WTC11 (cell line): ENCODE results near the gene PIGR. TPM values are rescaled to one million over a fixed set of nuclear protein-coding genes. Genes with fewer than 3 reads are reported as not detected.

Source experiments
- ATAC-seq: fragments of 200-7000 bp; cut with Tn5 transposase; 2 replicates; pipeline ENCODE4 v1.10.0; 2021; ENCODE audit warnings: mild to moderate bottlenecking, moderate library complexity
- CTCF ChIA-PET: fragments of 300-600 bp; sonication (Branson Sonifier 250); formaldehyde crosslinking; loops from one replicate; lab custom pipeline; 2021; ENCODE audit warnings: antibody characterized with exemption; lab: Charles Lee
- POLR2A ChIA-PET: fragments of 350-600 bp; sonication (Branson Sonifier 250); formaldehyde crosslinking; loops from one replicate; lab custom pipeline; 2021; ENCODE audit warnings: antibody characterized with exemption; lab: Charles Lee
- DNase-seq: peaks from one replicate; pipeline ENCODE4 v3.0.0; 2021; ENCODE audit warnings: low spot score
- H3K27ac Mint-ChIP-seq: 2 replicates; pipeline ENCODE4 v1.8.0; 2021; ENCODE audit warnings: mixed read lengths
- H3K27me3 Mint-ChIP-seq: 2 replicates; pipeline ENCODE4 v1.8.0; 2021; ENCODE audit warnings: low read depth, mild to moderate bottlenecking, moderate library complexity, mixed read lengths
- H3K36me3 Mint-ChIP-seq: 2 replicates; pipeline ENCODE4 v1.8.0; 2021; ENCODE audit warnings: mixed read lengths
- H3K4me1 Mint-ChIP-seq: 2 replicates; pipeline ENCODE4 v1.8.0; 2022; ENCODE audit warnings: mixed read lengths
- H3K4me3 Mint-ChIP-seq: 2 replicates; pipeline ENCODE4 v1.8.0; 2021; ENCODE audit warnings: mild to moderate bottlenecking, moderate library complexity, mixed read lengths
- H3K9me3 Mint-ChIP-seq: 2 replicates; pipeline ENCODE4 v1.8.0; 2021; ENCODE audit warnings: mixed read lengths
- GABPB1 ChIP-seq: sonication (generic); formaldehyde crosslinking; IDR thresholded peaks from 2 replicates; pipeline ENCODE4 v1.8.1; 2023; ENCODE audit warnings: mild to moderate bottlenecking, missing genetic modification reagents
- HMGA2 ChIP-seq: fragments of 250-450 bp; sonication (Bioruptor Pico); IDR thresholded peaks from 2 replicates; pipeline ENCODE4 v1.4.0; 2021; ENCODE audit warnings: mild to moderate bottlenecking, moderate library complexity
- JUN ChIP-seq: sonication (generic); formaldehyde crosslinking; IDR thresholded peaks from 2 replicates; pipeline ENCODE4 v1.8.0; 2023; ENCODE audit warnings: mild to moderate bottlenecking, missing genetic modification reagents
- KAT7 ChIP-seq: sonication (generic); formaldehyde crosslinking; IDR thresholded peaks from 2 replicates; pipeline ENCODE4 v1.8.1; 2023; ENCODE audit warnings: missing genetic modification reagents, mild to moderate bottlenecking, borderline replicate concordance
- NFE2L1 ChIP-seq: sonication (generic); formaldehyde crosslinking; IDR thresholded peaks from 2 replicates; pipeline ENCODE4 v1.8.1; 2023; ENCODE audit warnings: missing genetic modification reagents
- TCF7 ChIP-seq: sonication (generic); formaldehyde crosslinking; IDR thresholded peaks from 2 replicates; pipeline ENCODE4 v1.8.0; 2022; ENCODE audit warnings: mild to moderate bottlenecking, low read depth, missing genetic modification reagents, moderate library complexity
- ZNF317 ChIP-seq: sonication (generic); formaldehyde crosslinking; IDR thresholded peaks from 2 replicates; pipeline ENCODE4 v1.8.1; 2023; ENCODE audit warnings: low read depth, mild to moderate bottlenecking, moderate library complexity, missing genetic modification reagents, borderline replicate concordance
- total RNA-seq: library from RNA; stranded (reverse); gene quantifications from 3 replicates; pipeline ENCODE4 v1.2.3, GENCODE V29; 2021
- TF ChIP-seq, protein P1 (sequence below): fragments of 250-450 bp; sonication (Bioruptor Pico); IDR thresholded peaks from 2 replicates; pipeline ENCODE4 v2.1.2; 2022; ENCODE audit warnings: mild to moderate bottlenecking, moderate library complexity
- TF ChIP-seq, protein P2 (sequence below): sonication (generic); formaldehyde crosslinking; IDR thresholded peaks from 2 replicates; pipeline ENCODE4 v1.8.0; 2022; ENCODE audit warnings: mild to moderate bottlenecking, missing genetic modification reagents
- TF ChIP-seq, protein P3 (sequence below): fragments of 250-450 bp; sonication (Bioruptor Pico); IDR thresholded peaks from 2 replicates; pipeline ENCODE4 v1.9.0; 2021; ENCODE audit warnings: moderate library complexity, mild to moderate bottlenecking, inconsistent platforms, borderline replicate concordance
- TF ChIP-seq, protein P4 (sequence below): sonication (generic); formaldehyde crosslinking; IDR thresholded peaks from 2 replicates; pipeline ENCODE4 v1.8.1; 2023; ENCODE audit warnings: mild to moderate bottlenecking, missing genetic modification reagents, borderline replicate concordance
- TF ChIP-seq, protein P5 (sequence below): sonication (generic); formaldehyde crosslinking; IDR thresholded peaks from 2 replicates; pipeline ENCODE4 v1.8.0; 2022; ENCODE audit warnings: mild to moderate bottlenecking, missing genetic modification reagents
- TF ChIP-seq, protein P6 (sequence below): sonication (generic); formaldehyde crosslinking; IDR thresholded peaks from 2 replicates; pipeline ENCODE4 v1.8.1; 2022; ENCODE audit warnings: mild to moderate bottlenecking, moderate library complexity, missing genetic modification reagents
- TF ChIP-seq, protein P7 (sequence below): sonication (generic); formaldehyde crosslinking; IDR thresholded peaks from 2 replicates; pipeline ENCODE4 v1.8.0; 2022; ENCODE audit warnings: mild to moderate bottlenecking, missing genetic modification reagents
- TF ChIP-seq, protein P8 (sequence below): sonication (generic); formaldehyde crosslinking; IDR thresholded peaks from 2 replicates; pipeline ENCODE4 v1.8.0; 2022; ENCODE audit warnings: missing genetic modification reagents
- TF ChIP-seq, protein P9 (sequence below): fragments of 250-450 bp; sonication (Bioruptor Pico); IDR thresholded peaks from 2 replicates; pipeline ENCODE4 v1.8.0; 2021; ENCODE audit warnings: mild to moderate bottlenecking
- TF ChIP-seq, protein P10 (sequence below): sonication (generic); formaldehyde crosslinking; IDR thresholded peaks from 2 replicates; pipeline ENCODE4 v1.8.1; 2022; ENCODE audit warnings: mild to moderate bottlenecking, missing genetic modification reagents, moderate library complexity, borderline replicate concordance

Gene PIGR
- total RNA-seq, 1 experiment from 2014 or later, result 1.9 TPM

DNA sequence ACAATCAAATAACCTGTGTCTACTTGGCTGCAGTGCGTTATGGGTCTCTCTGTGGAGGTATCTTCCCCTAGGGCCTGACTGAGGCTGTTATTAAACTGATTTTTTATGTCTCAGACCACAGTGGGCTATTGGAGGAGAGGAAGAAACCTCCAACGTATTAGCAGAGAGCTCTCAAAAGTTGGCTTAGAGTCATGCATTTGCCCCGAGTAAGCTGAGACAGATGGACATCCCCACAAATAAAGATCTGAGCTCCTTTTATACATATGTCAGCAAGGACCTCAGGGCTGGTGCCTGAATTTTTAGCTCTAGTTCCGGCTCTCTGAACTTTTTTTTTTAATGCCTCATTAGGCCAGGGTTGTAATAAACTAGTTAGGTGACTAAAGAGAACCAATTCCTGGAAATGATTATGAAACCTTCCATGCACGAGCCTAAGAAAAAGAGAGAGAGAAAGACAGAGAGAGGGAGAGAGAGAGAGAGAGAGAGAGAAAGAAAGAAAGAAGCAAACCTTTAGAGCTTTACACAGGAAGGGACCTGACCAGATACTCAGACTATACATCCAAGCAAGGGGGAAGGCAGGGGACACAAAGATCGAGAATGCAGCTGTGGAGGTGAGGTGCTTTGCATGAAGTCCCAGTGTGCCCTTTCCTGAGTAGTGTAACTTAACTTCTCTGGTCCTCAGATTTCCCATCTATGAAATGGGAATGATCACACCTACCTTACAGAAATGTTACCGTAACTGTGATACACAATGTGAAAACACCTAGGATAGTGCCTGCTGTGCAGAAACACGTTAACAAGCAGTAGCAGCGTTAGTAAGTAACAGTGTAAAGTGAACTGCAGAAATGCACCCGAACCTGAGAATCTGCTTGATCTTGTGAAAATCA lies 8.4 kb upstream of the PIGR start:
- DNase-seq (no peak), ATAC-seq (no peak)
- H3K27ac Mint-ChIP-seq, result no peak overlapping the region
- CTCF ChIA-PET, result interaction anchor here (1.2 to 2.1 kb wide), 3 partner anchors 19 to 27 kb away, joined by 5 to 14 read pairs (median 6); no protein-coding TSS in a partner anchor
- H3K4me1 Mint-ChIP-seq, result no peaks in the 10 kb centered on the region
- H3K36me3 Mint-ChIP-seq, result no peaks in the 10 kb centered on the region
- no peak overlapping the region for H3K4me3 Mint-ChIP-seq
- peaks cover 6% of the 10 kb centered on the region for H3K9me3 Mint-ChIP-seq
- POLR2A ChIA-PET, result interaction anchor here (0.6 to 1.0 kb wide), 2 partner anchors 11 to 99 kb away, joined by 3 read pairs; no protein-coding TSS in a partner anchor
- H3K27me3 Mint-ChIP-seq, result peaks cover 4% of the 10 kb centered on the region
- TF ChIP-seq, protein P1, sequence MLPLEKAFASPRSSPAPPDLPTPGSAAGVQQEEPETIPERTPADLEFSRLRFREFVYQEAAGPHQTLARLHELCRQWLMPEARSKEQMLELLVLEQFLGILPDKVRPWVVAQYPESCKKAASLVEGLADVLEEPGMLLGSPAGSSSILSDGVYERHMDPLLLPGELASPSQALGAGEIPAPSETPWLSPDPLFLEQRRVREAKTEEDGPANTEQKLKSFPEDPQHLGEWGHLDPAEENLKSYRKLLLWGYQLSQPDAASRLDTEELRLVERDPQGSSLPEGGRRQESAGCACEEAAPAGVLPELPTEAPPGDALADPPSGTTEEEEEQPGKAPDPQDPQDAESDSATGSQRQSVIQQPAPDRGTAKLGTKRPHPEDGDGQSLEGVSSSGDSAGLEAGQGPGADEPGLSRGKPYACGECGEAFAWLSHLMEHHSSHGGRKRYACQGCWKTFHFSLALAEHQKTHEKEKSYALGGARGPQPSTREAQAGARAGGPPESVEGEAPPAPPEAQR, result no peak
- TF ChIP-seq NFE2L1 (CRISPR knock-in tag), result no peak
- TF ChIP-seq, protein P2, sequence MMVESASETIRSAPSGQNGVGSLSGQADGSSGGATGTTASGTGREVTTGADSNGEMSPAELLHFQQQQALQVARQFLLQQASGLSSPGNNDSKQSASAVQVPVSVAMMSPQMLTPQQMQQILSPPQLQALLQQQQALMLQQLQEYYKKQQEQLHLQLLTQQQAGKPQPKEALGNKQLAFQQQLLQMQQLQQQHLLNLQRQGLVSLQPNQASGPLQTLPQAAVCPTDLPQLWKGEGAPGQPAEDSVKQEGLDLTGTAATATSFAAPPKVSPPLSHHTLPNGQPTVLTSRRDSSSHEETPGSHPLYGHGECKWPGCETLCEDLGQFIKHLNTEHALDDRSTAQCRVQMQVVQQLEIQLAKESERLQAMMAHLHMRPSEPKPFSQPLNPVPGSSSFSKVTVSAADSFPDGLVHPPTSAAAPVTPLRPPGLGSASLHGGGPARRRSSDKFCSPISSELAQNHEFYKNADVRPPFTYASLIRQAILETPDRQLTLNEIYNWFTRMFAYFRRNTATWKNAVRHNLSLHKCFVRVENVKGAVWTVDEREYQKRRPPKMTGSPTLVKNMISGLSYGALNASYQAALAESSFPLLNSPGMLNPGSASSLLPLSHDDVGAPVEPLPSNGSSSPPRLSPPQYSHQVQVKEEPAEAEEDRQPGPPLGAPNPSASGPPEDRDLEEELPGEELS (CRISPR knock-in tag), result no peak
- TF ChIP-seq, protein P3, sequence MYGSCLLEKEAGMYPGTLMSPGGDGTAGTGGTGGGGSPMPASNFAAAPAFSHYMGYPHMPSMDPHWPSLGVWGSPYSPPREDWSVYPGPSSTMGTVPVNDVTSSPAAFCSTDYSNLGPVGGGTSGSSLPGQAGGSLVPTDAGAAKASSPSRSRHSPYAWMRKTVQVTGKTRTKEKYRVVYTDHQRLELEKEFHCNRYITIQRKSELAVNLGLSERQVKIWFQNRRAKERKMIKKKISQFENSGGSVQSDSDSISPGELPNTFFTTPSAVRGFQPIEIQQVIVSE (CRISPR knock-in tag), result no peak
- TF ChIP-seq GABPB1 (CRISPR knock-in tag), result no peak
- no peak for TF ChIP-seq JUN (CRISPR knock-in tag)
- TF ChIP-seq, protein P4, sequence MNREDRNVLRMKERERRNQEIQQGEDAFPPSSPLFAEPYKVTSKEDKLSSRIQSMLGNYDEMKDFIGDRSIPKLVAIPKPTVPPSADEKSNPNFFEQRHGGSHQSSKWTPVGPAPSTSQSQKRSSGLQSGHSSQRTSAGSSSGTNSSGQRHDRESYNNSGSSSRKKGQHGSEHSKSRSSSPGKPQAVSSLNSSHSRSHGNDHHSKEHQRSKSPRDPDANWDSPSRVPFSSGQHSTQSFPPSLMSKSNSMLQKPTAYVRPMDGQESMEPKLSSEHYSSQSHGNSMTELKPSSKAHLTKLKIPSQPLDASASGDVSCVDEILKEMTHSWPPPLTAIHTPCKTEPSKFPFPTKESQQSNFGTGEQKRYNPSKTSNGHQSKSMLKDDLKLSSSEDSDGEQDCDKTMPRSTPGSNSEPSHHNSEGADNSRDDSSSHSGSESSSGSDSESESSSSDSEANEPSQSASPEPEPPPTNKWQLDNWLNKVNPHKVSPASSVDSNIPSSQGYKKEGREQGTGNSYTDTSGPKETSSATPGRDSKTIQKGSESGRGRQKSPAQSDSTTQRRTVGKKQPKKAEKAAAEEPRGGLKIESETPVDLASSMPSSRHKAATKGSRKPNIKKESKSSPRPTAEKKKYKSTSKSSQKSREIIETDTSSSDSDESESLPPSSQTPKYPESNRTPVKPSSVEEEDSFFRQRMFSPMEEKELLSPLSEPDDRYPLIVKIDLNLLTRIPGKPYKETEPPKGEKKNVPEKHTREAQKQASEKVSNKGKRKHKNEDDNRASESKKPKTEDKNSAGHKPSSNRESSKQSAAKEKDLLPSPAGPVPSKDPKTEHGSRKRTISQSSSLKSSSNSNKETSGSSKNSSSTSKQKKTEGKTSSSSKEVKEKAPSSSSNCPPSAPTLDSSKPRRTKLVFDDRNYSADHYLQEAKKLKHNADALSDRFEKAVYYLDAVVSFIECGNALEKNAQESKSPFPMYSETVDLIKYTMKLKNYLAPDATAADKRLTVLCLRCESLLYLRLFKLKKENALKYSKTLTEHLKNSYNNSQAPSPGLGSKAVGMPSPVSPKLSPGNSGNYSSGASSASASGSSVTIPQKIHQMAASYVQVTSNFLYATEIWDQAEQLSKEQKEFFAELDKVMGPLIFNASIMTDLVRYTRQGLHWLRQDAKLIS (CRISPR knock-in tag), result no peak
- TF ChIP-seq, protein P5, sequence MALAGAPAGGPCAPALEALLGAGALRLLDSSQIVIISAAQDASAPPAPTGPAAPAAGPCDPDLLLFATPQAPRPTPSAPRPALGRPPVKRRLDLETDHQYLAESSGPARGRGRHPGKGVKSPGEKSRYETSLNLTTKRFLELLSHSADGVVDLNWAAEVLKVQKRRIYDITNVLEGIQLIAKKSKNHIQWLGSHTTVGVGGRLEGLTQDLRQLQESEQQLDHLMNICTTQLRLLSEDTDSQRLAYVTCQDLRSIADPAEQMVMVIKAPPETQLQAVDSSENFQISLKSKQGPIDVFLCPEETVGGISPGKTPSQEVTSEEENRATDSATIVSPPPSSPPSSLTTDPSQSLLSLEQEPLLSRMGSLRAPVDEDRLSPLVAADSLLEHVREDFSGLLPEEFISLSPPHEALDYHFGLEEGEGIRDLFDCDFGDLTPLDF (CRISPR knock-in tag), result no peak
- TF ChIP-seq, protein P6, sequence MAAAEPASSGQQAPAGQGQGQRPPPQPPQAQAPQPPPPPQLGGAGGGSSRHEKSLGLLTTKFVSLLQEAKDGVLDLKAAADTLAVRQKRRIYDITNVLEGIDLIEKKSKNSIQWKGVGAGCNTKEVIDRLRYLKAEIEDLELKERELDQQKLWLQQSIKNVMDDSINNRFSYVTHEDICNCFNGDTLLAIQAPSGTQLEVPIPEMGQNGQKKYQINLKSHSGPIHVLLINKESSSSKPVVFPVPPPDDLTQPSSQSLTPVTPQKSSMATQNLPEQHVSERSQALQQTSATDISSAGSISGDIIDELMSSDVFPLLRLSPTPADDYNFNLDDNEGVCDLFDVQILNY, result no peak
- TF ChIP-seq KAT7 (CRISPR knock-in tag), result no peak
- TF ChIP-seq, protein P7, sequence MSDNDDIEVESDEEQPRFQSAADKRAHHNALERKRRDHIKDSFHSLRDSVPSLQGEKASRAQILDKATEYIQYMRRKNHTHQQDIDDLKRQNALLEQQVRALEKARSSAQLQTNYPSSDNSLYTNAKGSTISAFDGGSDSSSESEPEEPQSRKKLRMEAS (CRISPR knock-in tag), result no peak
- TF ChIP-seq, protein P8, sequence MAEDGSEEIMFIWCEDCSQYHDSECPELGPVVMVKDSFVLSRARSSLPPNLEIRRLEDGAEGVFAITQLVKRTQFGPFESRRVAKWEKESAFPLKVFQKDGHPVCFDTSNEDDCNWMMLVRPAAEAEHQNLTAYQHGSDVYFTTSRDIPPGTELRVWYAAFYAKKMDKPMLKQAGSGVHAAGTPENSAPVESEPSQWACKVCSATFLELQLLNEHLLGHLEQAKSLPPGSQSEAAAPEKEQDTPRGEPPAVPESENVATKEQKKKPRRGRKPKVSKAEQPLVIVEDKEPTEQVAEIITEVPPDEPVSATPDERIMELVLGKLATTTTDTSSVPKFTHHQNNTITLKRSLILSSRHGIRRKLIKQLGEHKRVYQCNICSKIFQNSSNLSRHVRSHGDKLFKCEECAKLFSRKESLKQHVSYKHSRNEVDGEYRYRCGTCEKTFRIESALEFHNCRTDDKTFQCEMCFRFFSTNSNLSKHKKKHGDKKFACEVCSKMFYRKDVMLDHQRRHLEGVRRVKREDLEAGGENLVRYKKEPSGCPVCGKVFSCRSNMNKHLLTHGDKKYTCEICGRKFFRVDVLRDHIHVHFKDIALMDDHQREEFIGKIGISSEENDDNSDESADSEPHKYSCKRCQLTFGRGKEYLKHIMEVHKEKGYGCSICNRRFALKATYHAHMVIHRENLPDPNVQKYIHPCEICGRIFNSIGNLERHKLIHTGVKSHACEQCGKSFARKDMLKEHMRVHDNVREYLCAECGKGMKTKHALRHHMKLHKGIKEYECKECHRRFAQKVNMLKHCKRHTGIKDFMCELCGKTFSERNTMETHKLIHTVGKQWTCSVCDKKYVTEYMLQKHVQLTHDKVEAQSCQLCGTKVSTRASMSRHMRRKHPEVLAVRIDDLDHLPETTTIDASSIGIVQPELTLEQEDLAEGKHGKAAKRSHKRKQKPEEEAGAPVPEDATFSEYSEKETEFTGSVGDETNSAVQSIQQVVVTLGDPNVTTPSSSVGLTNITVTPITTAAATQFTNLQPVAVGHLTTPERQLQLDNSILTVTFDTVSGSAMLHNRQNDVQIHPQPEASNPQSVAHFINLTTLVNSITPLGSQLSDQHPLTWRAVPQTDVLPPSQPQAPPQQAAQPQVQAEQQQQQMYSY (CRISPR knock-in tag), result no peak
- TF ChIP-seq HMGA2 (CRISPR knock-in tag), result no peak
- TF ChIP-seq, protein P9, sequence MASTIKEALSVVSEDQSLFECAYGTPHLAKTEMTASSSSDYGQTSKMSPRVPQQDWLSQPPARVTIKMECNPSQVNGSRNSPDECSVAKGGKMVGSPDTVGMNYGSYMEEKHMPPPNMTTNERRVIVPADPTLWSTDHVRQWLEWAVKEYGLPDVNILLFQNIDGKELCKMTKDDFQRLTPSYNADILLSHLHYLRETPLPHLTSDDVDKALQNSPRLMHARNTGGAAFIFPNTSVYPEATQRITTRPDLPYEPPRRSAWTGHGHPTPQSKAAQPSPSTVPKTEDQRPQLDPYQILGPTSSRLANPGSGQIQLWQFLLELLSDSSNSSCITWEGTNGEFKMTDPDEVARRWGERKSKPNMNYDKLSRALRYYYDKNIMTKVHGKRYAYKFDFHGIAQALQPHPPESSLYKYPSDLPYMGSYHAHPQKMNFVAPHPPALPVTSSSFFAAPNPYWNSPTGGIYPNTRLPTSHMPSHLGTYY (CRISPR knock-in tag), result no peak
- TF ChIP-seq ZNF317 (CRISPR knock-in tag), result no peak
- TF ChIP-seq TCF7 (CRISPR knock-in tag), result no peak
- TF ChIP-seq, protein P10, sequence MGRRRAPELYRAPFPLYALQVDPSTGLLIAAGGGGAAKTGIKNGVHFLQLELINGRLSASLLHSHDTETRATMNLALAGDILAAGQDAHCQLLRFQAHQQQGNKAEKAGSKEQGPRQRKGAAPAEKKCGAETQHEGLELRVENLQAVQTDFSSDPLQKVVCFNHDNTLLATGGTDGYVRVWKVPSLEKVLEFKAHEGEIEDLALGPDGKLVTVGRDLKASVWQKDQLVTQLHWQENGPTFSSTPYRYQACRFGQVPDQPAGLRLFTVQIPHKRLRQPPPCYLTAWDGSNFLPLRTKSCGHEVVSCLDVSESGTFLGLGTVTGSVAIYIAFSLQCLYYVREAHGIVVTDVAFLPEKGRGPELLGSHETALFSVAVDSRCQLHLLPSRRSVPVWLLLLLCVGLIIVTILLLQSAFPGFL (CRISPR knock-in tag), result no peak
